Ramos (cell line): ENCODE data around the gene RGCC.

Experiments used
- in situ Hi-C: fragments of 300-500 bp; cut with MboI; formaldehyde crosslinking; loops from one replicate; pipeline ENCODE4 v1.14.3; 2022; ENCODE audit warnings: low sequenced_read_pairs; ENCODE audit not compliant: unreplicated experiment

Gene RGCC

GRCh38 chr13:41512441-41512840 lies 55.1 kb downstream of the RGCC start:
- in situ Hi-C loops, result no loop called here

GRCh38 chr13:41513600-41513999 lies 56.2 kb downstream of the RGCC start:
- in situ Hi-C loops, result no loop called here

- in situ Hi-C loops, result no loop called here
Observed at GRCh38 chr13:41514853-41515395, 57.6 kb downstream of the RGCC start.

GRCh38 chr13:41515491-41516139 lies 58.3 kb downstream of the RGCC start:
- in situ Hi-C loops, result no loop called here

GRCh38 chr13:41516166-41516565 lies 58.8 kb downstream of the RGCC start:
- in situ Hi-C loops, result no loop called here

- in situ Hi-C loops, result no loop called here
Observed at GRCh38 chr13:41516760-41517159, 59.4 kb downstream of the RGCC start.

GRCh38 chr13:41520016-41520659 lies 62.8 kb downstream of the RGCC start:
- in situ Hi-C loops, result no loop called here
